ENCODE results near the gene C14orf93.
A peak's percentile ranks its signal among the peaks of the same experiment; 100 is the strongest.

Gene C14orf93, protein sequence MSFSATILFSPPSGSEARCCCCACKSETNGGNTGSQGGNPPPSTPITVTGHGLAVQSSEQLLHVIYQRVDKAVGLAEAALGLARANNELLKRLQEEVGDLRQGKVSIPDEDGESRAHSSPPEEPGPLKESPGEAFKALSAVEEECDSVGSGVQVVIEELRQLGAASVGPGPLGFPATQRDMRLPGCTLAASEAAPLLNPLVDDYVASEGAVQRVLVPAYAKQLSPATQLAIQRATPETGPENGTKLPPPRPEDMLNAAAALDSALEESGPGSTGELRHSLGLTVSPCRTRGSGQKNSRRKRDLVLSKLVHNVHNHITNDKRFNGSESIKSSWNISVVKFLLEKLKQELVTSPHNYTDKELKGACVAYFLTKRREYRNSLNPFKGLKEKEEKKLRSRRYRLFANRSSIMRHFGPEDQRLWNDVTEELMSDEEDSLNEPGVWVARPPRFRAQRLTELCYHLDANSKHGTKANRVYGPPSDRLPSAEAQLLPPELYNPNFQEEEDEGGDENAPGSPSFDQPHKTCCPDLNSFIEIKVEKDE

DNA sequence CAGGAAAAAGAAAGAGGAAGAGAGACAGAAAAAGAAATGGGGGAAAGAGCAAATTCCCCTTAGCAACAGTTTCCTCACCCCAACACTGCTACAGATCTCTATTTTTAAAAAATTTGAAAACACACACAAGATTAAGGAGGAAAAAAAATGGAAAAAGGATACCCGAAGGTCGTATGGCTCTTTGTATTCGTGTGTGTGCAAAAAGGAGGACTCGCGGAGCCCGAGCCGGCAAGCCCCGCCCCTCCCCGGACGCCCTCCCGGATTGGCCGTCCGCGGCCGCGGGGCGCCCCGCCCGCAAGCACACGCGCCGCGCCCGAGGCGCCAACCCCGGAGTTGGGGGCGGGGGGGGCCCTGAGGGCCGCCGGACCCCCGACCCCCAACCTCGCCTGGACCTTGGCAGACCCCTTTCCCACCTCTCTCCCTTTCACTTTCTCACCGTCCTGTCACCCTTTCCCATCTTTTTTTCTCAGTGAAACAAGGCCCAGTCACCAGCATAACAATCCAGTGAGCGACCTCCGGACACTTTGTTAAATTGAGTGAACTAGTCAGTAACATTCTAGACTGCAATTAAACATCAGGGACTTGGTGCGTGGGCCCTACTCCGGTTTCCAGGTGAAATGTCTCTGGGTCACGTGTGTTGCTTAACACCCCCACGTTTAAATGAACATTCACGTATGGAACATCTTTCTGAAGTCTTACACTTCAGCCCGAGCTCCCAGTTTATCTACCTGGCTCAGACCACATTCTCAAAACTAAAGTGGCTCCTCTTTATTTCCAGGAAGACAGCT lies at the start of gene C14orf93:
Gene C14orf93 (minus strand): TSS at position 205 of the 788 bp plus-strand sequence. CDS start 11,120 bp downstream, outside the sequence.
- TF ChIP-seq GATA1 (IDR thresholded peaks at IDR 0.05; ENCODE audit: low read depth, low read length) = no peak
- peak; percentile 66 for TF ChIP-seq POLR2A (IDR thresholded peaks at IDR 0.05; ENCODE audit: low read length)
- DNase-seq = peak; percentile 85 to 87

DNA sequence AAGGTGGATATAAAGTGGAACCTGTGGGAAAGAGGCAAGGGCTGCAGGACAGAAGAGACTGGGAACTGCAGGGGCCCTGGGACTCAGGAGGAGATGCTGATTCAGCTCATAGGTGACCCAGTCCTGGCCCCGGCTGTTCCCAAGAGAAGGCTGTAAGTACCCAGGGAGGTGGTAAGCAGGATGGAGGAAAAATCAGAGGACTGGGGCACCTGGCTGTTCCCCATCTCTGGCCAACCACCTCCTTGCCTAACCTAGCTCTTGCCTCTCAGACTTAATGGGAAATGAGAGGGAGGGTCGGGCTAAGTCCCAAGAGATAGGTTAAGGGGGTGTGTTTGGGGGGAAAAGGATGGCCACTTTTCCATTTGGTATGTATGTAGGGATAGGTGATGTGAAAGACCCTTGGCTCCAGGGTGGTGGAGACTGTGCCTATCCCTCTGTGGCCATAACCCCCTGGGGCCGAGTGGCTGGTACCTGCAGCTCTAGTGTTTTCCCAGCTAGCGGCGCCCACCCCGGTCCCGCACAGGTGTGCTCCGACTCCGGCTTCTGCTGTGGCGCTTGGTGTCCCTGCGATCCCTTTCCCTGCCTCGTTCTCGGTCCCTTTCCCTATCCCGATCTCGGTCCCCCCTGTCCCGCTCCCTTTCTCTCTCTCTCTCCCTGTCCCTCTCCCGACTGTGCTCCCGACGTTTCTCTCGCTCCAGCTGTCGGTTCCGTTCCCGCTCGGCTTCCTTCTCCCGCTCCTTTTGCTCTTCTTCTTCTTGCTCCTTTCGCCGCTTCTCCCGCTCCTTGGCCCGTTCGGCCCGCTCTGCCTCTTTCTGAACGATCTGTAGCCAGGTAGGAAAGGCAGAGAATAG lies 48.9 kb upstream of the C14orf93 start:
- TF ChIP-seq POLR2A (IDR thresholded peaks at IDR 0.05; ENCODE audit: low read length) = no peak
- no peak for TF ChIP-seq GATA1 (IDR thresholded peaks at IDR 0.05; ENCODE audit: low read depth, low read length)
- DNase-seq = no peak

DNA sequence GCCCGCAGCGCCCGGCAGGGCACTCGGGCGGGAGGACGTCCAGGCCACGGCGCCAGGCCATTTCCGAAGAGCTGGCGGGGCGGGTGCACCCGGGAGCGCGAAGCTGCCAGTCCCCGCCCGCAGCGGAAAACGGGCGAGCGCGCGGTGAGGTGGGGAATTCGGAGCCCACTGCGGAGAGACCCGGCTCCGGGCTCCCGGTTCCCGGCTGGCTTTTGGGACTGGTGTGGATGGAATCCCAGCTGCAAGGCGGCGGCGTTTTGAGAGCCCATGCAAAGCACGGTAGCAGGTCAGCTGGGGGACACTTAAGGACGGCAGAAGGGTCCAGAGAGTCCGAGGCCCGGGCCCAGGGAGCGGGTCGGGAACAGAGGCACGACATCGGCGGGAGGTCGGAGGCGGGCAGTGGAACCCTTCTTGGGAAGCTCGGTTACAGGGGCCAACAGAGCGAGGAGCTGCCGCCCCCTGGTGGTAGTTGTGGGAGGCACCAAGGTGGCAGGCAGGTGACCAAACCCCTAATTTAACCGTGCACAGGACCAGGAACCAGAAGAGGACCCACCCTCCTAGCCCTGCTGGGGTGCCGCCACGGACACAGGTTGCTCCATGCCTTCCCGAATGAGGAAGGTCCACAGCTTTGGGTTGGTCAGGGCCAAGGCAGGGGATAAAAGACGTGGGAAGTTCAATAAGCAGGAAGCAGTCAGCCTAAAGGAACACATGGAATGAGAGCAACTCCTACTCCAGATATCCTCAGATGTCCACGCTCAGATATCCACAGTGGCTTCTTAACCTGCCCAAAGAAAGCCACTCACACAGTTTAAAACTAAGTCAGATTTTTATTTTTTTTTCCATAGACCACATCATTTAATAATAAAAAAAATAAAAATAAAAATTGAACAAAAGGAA lies 48.1 kb upstream of the C14orf93 start:
- no peak for TF ChIP-seq POLR2A (IDR thresholded peaks at IDR 0.05; ENCODE audit: low read length)
- TF ChIP-seq GATA1 (IDR thresholded peaks at IDR 0.05; ENCODE audit: low read depth, low read length) = no peak
- DNase-seq = no peak

GRCh38 chr14:23056956-23057756 lies 47.2 kb upstream of the C14orf93 start, which contains the start of gene CDH24:
TSS of gene CDH24 (minus strand) at chr14:23057520. CDS start at chr14:23055733, 1,787 bp downstream.
- no peak for DNase-seq

DNA sequence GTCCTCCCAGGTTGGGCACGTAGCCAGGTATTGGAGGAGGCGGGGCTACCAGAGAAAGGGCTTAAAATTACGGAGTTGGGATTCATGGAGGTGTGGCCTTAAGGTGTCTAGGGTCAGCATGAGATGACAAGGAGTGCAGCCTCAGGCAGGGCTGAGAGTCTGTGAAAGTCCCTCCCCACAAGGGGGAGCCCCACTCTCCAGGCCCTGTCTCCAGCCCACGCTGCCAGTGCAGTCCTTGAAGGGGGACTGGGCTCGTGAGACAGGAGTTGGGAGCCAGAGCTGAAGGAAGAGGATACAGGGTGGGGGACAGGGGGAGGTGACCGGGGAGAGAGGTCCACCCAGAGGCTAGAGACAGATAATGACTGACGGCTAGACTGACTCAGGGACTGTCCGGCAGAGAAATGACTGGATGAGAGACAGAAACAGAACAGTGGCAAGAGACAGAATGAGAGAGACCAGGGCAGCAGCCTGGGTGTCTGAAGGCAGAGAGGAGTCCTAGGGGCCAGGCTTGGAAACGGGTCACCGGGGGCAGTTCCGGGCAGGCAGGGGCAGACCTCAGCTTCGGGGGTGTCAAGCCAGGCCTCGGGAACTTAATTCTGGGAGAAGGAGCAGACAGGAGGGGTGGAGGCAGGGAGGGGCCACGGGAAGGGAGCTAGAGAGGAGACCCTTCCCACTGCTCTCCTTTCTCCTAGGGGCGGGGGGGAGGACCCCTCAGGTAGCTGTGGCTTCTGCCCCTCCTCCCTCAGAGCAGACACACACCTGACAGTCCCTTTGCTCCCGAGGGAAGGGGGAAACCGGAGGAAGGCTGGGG lies 46.4 kb upstream of the C14orf93 start:
- no peak for DNase-seq
- TF ChIP-seq GATA1 (IDR thresholded peaks at IDR 0.05; ENCODE audit: low read depth, low read length) = no peak
- TF ChIP-seq POLR2A (IDR thresholded peaks at IDR 0.05; ENCODE audit: low read length) = no peak

More at GRCh38 chr14:23056956-23057756, 47.2 kb upstream of the C14orf93 start, which contains the start of gene CDH24:
- TF ChIP-seq POLR2A (IDR thresholded peaks at IDR 0.05; ENCODE audit: low read length) (no peak), GATA1 (IDR thresholded peaks at IDR 0.05; ENCODE audit: low read depth, low read length) (no peak)

GRCh38 chr14:23055621-23056144 lies 45.7 kb upstream of the C14orf93 start:
- no peak for DNase-seq
- TF ChIP-seq GATA1 (IDR thresholded peaks at IDR 0.05; ENCODE audit: low read depth, low read length) (no peak), POLR2A (IDR thresholded peaks at IDR 0.05; ENCODE audit: low read length) (no peak)

DNA sequence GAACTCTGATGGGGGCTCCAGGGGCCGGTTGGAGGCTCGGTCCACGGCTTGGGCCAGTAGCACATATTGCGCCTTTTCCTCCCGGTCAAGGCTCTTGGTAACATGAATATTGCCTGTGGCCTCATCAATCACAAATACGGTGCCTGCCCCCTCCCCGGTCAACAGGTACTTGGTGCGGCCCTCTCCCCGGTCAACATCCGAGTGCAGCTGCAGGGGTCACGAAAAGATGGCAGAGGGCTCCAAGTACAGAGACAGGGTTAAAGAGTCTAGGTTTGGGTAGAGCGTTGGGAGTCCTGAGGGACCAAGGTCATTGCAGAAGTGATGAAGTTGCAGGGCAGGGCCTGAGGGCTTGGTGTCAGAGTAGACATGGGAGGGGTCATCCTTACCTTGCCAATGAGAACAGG lies 45.2 kb upstream of the C14orf93 start:
- TF ChIP-seq GATA1 (IDR thresholded peaks at IDR 0.05; ENCODE audit: low read depth, low read length) (no peak), POLR2A (IDR thresholded peaks at IDR 0.05; ENCODE audit: low read length) (no peak)
- no peak for DNase-seq

- TF ChIP-seq POLR2A (IDR thresholded peaks at IDR 0.05; ENCODE audit: low read length) = no peak
- no peak for DNase-seq
These were observed 44.3 kb upstream of the C14orf93 start for GRCh38 chr14:23054000-23054811.

DNA sequence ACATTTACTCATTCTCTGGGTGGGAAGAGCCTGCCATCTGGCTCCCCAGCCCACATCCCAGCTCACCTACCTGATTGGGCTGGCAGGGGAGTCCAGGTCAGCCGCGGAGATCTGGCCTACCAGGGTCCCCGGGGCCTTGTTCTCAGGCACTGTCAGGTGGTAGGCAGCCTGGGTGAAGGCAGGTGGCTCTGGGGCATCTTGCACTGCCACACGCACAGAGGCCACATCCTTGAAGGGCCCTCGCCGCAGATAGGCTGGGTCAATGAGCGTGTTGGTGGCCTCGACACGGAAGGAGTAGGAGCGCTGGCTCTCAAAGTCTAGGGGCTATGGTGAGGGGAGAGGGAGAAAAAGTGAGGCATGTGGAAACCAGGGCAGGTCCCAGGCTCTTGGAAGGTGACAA lies 43.5 kb upstream of the C14orf93 start:
- DNase-seq = no peak
- TF ChIP-seq POLR2A (IDR thresholded peaks at IDR 0.05; ENCODE audit: low read length) (no peak), GATA1 (IDR thresholded peaks at IDR 0.05; ENCODE audit: low read depth, low read length) (no peak)

DNA sequence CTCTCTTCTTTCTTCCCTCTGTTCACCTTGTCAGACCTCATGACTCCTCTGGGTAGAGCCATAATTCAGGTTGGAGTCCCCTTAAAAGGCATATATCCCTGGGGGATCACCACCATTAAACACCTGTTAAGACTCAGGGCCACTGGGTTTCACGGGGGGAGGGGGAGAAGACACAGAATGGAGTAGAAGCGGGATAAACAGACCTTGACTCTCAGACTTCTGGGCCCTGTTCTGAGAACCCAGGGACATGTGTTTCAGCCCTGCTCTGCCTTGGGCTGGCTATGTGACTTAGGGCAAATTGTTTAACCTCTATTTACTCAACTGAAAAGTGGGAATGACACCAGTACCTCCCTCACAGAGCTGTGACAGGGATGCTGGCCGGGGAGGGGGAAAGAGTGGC lies 42.7 kb upstream of the C14orf93 start:
- TF ChIP-seq POLR2A (IDR thresholded peaks at IDR 0.05; ENCODE audit: low read length) (no peak), GATA1 (IDR thresholded peaks at IDR 0.05; ENCODE audit: low read depth, low read length) (no peak)
- DNase-seq = no peak
